KMS-11 (cell line): ENCODE results near the gene POLR3GL.

Experiments
- H2AFZ ChIP-seq: fragments of 200-600 bp; sonication (generic); 2 replicates; pipeline ENCODE4 v1.6.1; 2016; ENCODE audit warnings: antibody characterized with exemption, mixed run types, low read depth
- H3K27ac ChIP-seq: fragments of 200-600 bp; sonication (generic); 2 replicates; pipeline ENCODE4 v1.6.1; 2016; ENCODE audit warnings: mild to moderate bottlenecking, mixed run types
- H3K27me3 ChIP-seq: fragments of 200-600 bp; sonication (generic); 2 replicates; pipeline ENCODE4 v1.6.1; 2017; ENCODE audit warnings: mild to moderate bottlenecking, low read depth, mixed run types, moderate library complexity; ENCODE audit not compliant: insufficient read depth
- H3K36me3 ChIP-seq: fragments of 200-600 bp; sonication (generic); 2 replicates; pipeline ENCODE4 v1.6.1; 2017; ENCODE audit warnings: mild to moderate bottlenecking, mixed run types; ENCODE audit not compliant: insufficient read depth
- H3K4me1 ChIP-seq: fragments of 200-600 bp; sonication (generic); 2 replicates; pipeline ENCODE4 v1.6.1; 2016; ENCODE audit warnings: mild to moderate bottlenecking, low read depth, mixed run types; ENCODE audit not compliant: poor library complexity, severe bottlenecking
- H3K4me2 ChIP-seq: fragments of 200-600 bp; sonication (generic); 2 replicates; pipeline ENCODE4 v1.7.0; 2016; ENCODE audit warnings: mild to moderate bottlenecking, mixed run types
- H3K4me3 ChIP-seq: fragments of 200-600 bp; sonication (generic); IDR thresholded peaks from 2 replicates; pipeline ENCODE4 v1.6.1; 2017; ENCODE audit warnings: low read depth, low read length, mixed read lengths; ENCODE audit not compliant: insufficient read depth
- H3K79me2 ChIP-seq: fragments of 200-600 bp; sonication (generic); 2 replicates; pipeline ENCODE4 v1.6.1; 2016; ENCODE audit warnings: low read depth, mixed run types; ENCODE audit not compliant: insufficient read depth
- H3K9ac ChIP-seq: fragments of 200-600 bp; sonication (generic); 2 replicates; pipeline ENCODE4 v1.6.1; 2016; ENCODE audit warnings: mild to moderate bottlenecking, mixed run types
- H4K20me1 ChIP-seq: fragments of 200-600 bp; sonication (generic); 2 replicates; pipeline ENCODE4 v1.6.1; 2016; ENCODE audit warnings: mild to moderate bottlenecking, mixed run types; ENCODE audit not compliant: insufficient read depth
- TF ChIP-seq, protein P1 (sequence below): fragments of 200-600 bp; sonication (generic); conservative IDR thresholded peaks from 2 replicates; pipeline ENCODE4 v1.6.1; 2017; ENCODE audit warnings: low read depth, mild to moderate bottlenecking, antibody characterized with exemption, low read length, moderate library complexity, mixed read lengths

The POLR3GL gene

DNA sequence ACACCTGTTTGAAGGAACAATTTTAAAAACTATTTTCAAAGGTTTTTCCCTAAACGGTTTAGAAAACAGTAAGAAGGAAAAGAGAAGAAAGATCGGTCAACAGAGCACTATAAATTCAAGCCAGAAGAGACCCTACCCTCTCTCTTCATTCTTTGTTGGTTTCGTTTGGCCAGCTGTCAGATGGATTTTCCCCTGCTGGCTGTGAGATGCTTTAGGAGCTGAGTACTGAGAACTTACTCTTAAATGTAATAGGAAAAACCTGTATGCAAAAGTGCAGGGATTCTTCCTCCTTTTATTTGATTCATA is 33.2 kb downstream of the POLR3GL start:
- TF ChIP-seq, protein P1, sequence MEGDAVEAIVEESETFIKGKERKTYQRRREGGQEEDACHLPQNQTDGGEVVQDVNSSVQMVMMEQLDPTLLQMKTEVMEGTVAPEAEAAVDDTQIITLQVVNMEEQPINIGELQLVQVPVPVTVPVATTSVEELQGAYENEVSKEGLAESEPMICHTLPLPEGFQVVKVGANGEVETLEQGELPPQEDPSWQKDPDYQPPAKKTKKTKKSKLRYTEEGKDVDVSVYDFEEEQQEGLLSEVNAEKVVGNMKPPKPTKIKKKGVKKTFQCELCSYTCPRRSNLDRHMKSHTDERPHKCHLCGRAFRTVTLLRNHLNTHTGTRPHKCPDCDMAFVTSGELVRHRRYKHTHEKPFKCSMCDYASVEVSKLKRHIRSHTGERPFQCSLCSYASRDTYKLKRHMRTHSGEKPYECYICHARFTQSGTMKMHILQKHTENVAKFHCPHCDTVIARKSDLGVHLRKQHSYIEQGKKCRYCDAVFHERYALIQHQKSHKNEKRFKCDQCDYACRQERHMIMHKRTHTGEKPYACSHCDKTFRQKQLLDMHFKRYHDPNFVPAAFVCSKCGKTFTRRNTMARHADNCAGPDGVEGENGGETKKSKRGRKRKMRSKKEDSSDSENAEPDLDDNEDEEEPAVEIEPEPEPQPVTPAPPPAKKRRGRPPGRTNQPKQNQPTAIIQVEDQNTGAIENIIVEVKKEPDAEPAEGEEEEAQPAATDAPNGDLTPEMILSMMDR, result no peak
- Histone ChIP-seq H3K4me1 (peaks cover 44% of the 10 kb centered on the region), H3K27me3 (no peaks in the 10 kb centered on the region), H3K9ac (no peak overlapping the region), H4K20me1 (no peaks in the 10 kb centered on the region), H2AFZ (peak overlapping the region; percentile 86; the same call in 1 of the 2 replicates), H3K4me3 (no peak overlapping the region), H3K4me2 (peak overlapping the region; percentile 78; the same call in 1 of the 2 replicates), H3K27ac (no peak overlapping the region), H3K79me2 (no peaks in the 10 kb centered on the region), H3K36me3 (no peaks in the 10 kb centered on the region)

GRCh38 chr1:145999321-146000024 is 35.0 kb downstream of the POLR3GL start:
- peaks cover 44% of the 10 kb centered on the region for H3K4me1 ChIP-seq
- peak overlapping the region; percentile 14; the same call in 1 of the 2 replicates for H3K4me2 ChIP-seq
- no peaks in the 10 kb centered on the region for H3K36me3 ChIP-seq
- H3K9ac ChIP-seq, result no peak overlapping the region
- no peaks in the 10 kb centered on the region for H3K27me3 ChIP-seq
- H3K4me3 ChIP-seq, result no peak overlapping the region
- no peaks in the 10 kb centered on the region for H4K20me1 ChIP-seq
- H2AFZ ChIP-seq, result peak overlapping the region; percentile 19
- TF ChIP-seq, protein P1, result no peak
- peak overlapping the region; percentile 0; the same call in 1 of the 2 replicates for H3K27ac ChIP-seq
- no peaks in the 10 kb centered on the region for H3K79me2 ChIP-seq

DNA sequence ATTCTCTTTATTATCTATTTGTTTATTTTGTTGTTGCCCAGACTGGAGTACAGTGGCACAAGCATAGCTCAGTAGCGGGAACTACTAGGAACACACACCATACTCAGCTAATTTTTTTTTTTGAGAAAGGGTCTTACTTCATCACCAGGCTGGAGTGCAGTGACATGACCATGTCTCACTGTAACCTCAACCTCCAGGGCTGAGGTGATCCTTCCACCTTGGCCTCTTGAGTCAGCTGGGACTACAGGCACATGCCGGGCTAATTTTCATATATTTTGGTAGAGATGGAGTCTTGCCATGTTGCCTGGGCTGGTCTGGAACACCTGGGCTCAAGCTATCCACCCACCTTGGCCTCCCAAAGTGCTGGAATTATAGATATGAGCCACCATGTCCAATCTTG is 37.2 kb downstream of the POLR3GL start:
- TF ChIP-seq, protein P1, result no peak
- no peaks in the 10 kb centered on the region for H3K36me3 ChIP-seq
- H3K4me3 ChIP-seq, result no peak overlapping the region
- no peaks in the 10 kb centered on the region for H3K27me3 ChIP-seq
- H4K20me1 ChIP-seq, result no peaks in the 10 kb centered on the region
- H3K79me2 ChIP-seq, result no peaks in the 10 kb centered on the region
- H3K27ac ChIP-seq, result no peak overlapping the region
- no peak overlapping the region for H3K9ac ChIP-seq
- H3K4me2 ChIP-seq, result no peak overlapping the region
- no peak overlapping the region for H2AFZ ChIP-seq
- H3K4me1 ChIP-seq, result peaks cover 31% of the 10 kb centered on the region

GRCh38 chr1:146007489-146008133 is 43.1 kb downstream of the POLR3GL start:
- Histone ChIP-seq H3K4me1 (peaks cover 9% of the 10 kb centered on the region), H3K9ac (no peak overlapping the region), H3K27me3 (no peaks in the 10 kb centered on the region), H3K4me2 (no peak overlapping the region; the same call in 1 of the 2 replicates), H2AFZ (peak overlapping the region; percentile 63; the same call in 1 of the 2 replicates), H3K79me2 (no peaks in the 10 kb centered on the region), H3K27ac (no peak overlapping the region), H3K4me3 (no peak overlapping the region), H4K20me1 (no peaks in the 10 kb centered on the region), H3K36me3 (no peaks in the 10 kb centered on the region)
- TF ChIP-seq, protein P1, result peak; percentile 61
